GM10847 (cell line): ENCODE measurements around the gene NFKBIL1.

Source experiments
- POLR2A ChIP-seq: IDR thresholded peaks from 2 replicates; pipeline ENCODE4 v1.6.1; 2011; ENCODE audit not compliant: insufficient read length; ENCODE audit errors: extremely low read depth

NFKBIL1 gene

GRCh38 chr6:31581434-31582229 is 34.2 kb downstream of the NFKBIL1 start:
- no peak for TF ChIP-seq POLR2A

DNA sequence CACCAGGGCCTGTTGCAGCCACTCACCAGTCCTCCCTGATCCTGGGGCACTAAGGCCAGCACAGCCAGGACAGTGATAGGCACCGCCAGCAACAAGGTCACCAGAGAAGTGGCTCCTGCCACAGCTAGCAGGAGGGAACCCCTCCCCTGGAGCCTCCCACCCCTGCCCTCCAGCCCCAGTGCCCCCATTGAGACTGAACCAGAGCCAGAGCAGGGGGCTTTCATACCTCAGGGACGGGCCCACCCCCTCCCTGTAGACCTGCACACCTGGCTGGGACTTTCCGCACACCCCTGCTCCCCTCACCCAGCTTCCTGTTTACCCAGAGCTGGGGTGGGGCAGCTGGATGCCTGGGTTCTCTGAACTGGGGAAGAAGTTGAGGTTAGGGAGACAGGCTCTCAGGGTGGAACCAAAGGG is 34.8 kb downstream of the NFKBIL1 start, which contains the start of gene LTB:
LTB (minus strand) TSS at position 195 of the 414 bp plus-strand sequence; CDS start at position 188, 7 bp downstream.
- TF ChIP-seq POLR2A: no peak

- TF ChIP-seq POLR2A: no peak
Observed at GRCh38 chr6:31585491-31585890, 38.1 kb downstream of the NFKBIL1 start.

GRCh38 chr6:31586008-31586407 is 38.6 kb downstream of the NFKBIL1 start, which contains the start of gene LST1:
LST1 (plus strand) TSS chr6:31586277; CDS start chr6:31587300, 1,023 bp downstream.
- no peak for TF ChIP-seq POLR2A

DNA sequence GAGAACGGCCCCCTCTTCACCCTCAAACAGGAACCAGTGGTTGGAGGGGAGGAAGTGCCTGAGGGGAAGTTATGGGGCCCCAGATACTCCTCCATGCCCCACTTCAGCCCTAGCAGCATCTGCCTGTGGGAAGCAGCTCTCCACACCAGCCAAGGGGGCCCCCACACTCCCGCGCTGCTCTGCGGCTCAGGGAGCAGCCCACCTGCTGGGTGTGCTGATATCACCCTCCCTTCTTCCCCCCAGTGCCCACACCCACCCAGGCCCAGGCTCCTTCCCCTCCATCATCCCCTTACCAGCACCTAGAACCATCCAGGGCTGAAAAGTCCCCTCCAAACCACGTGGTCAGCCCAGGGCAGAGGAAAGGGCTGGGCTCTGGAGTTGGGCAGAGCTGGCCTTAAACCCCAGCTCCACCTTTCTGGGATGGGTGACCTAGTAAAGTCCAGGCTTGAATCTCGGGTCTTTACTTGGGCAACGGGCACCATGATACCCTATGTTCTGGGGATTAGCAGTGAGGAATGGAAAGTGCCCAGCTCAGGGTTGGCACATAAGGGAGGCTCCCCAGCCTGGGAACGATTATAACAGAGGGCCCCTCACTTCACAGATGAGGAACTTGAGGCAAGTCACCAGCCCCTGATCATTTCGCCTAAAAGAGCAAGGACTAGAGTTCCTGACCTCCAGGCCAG is 39.3 kb downstream of the NFKBIL1 start:
- no peak for TF ChIP-seq POLR2A

DNA sequence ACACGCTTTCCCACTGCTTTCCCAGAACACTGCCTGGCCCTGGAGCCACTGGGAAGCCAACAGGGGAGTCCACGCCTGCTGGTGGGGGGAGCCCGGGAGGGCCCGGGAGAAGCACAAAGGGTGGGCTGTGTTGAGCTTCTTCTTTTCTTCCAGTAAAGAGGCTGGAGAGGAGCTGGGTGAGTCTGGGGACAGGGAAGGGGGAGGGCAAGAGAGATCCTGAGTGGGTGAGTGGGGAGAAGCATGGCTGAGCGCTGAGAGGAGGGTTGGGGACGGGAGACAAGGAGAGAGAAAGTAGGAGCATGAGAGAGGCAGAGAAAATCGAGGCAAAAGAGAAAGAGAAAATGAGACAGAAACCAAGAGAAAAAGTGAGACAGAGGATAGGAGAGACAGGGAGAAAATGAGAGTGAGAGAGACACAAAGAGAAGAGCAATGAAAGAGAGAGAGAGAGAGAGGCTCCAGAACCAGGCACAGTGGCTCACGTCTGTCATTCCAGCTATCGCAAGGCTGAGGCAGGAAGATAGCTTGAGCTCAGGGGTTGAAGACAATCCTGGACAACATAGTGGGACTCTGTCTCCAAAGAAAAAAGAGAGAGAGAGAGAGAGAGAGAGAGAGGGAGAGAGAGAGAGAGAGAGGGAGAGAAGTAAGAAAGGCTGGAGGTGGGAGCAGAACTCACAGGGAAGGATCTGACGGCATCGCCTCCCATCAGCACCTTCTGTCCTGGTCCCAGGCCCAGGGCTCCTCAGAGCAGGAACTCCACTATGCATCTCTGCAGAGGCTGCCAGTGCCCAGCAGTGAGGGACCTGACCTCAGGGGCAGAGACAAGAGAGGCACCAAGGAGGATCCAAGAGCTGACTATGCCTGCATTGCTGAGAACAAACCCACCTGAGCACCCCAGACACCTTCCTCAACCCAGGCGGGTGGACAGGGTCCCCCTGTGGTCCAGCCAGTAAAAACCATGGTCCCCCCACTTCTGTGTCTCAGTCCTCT is 40.7 kb downstream of the NFKBIL1 start:
- TF ChIP-seq POLR2A: no peak

- no peak for TF ChIP-seq POLR2A
Observed at GRCh38 chr6:31588871-31589650, 41.7 kb downstream of the NFKBIL1 start.

DNA sequence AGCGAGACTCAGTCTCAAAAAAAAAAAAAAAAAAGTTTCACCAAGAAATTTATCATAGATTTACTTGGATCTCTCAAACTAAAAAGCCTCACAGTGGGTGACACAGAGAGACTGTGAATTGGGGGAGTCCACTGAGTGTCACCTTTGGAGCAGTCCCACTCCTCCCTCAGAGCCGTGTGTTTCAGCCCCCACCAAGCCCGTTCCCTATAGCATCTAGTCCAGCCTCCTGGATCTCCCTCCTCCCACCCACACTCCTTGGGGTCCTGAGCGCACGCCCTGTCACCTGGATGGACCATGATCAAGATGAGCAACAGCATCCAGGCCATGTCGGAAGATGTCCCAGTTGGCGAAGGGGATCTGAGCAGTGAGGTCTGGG is 45.0 kb downstream of the NFKBIL1 start:
- TF ChIP-seq POLR2A: no peak

DNA sequence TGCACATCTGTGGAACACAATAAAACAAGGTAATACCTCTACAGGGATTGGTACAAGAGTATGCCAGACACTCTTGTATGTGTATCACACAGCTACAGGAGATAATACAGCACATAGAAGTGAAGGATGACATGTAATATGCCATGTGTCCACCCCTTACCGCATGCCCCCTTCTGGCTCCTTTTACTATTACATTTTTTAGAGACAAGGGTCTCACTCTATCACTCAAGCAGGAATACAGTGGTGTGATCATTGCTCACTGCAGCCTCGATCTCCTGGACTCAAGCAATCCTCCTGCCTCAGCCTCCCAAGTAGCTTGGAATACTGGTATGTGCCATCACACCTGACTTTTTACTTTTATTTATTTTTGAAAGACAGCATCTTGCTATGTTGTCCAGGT is 49.6 kb downstream of the NFKBIL1 start:
- TF ChIP-seq POLR2A: no peak

GRCh38 chr6:31607317-31607716 is 59.9 kb downstream of the NFKBIL1 start:
- no peak for TF ChIP-seq POLR2A
